Thyroid gland (tissue), 4 donors: ENCODE data around the gene CSRNP3.

Source experiments
- CTCF ChIP-seq, 6 experiments: fragments of 200-600 bp in 3 of 6; fragments of 450-650 bp in 3 of 6; sonication (generic) in 3 of 6; IDR thresholded peaks; one replicate each; pipeline ENCODE4 v1.5.1; 2016 to 2019; ENCODE audit warnings: antibody characterized with exemption in 6 of 6, mild to moderate bottlenecking in 2 of 6, inconsistent platforms in 1 of 6, moderate library complexity in 1 of 6
- POLR2A ChIP-seq, 2 donors: fragments of 450-650 bp; IDR thresholded peaks; one replicate each; pipeline ENCODE4 v1.6.1; 2017; ENCODE audit warnings: antibody characterized with exemption in 2 of 2, mild to moderate bottlenecking in 2 of 2, moderate library complexity in 1 of 2

GRCh38 chr2:165665614-165666013 lies 196.1 kb downstream of the CSRNP3 start:
- no peak for TF ChIP-seq CTCF (IDR thresholded peaks at IDR 0.05)
- TF ChIP-seq POLR2A (IDR thresholded peaks at IDR 0.05): no peak
